K562 (cell line): ENCODE results near the gene TRIP6. TPM values are rescaled to one million over a fixed set of nuclear protein-coding genes. Genes with fewer than 3 reads are reported as not detected.

Source experiments
- ATF4 ChIP-seq: fragments of 450-650 bp; formaldehyde crosslinking; IDR thresholded peaks from 2 replicates; pipeline ENCODE4 v1.4.0; 2022; ENCODE audit warnings: mild to moderate bottlenecking, moderate library complexity
- BRCA1 ChIP-seq, 2 experiments: fragments of 450-650 bp in 1 of 2; sonication (generic) in 1 of 2; formaldehyde crosslinking in 1 of 2; IDR thresholded peaks; 2 replicates each; pipeline versions ENCODE4 v1.5.0 to v1.6.1; 2017 to 2020; ENCODE audit warnings: mild to moderate bottlenecking in 1 of 2, missing genetic modification reagents in 1 of 2
- DMBX1 ChIP-seq: fragments of 250-450 bp; sonication (Bioruptor Pico); IDR thresholded peaks from 2 replicates; pipeline ENCODE4 v1.8.0; 2022; ENCODE audit warnings: inconsistent platforms, mild to moderate bottlenecking, moderate library complexity, borderline replicate concordance
- ETV6 ChIP-seq, 3 experiments: fragments of 150-350 bp in 1 of 3; sonication (generic) in 1 of 3; formaldehyde crosslinking in 1 of 3; IDR thresholded peaks; 2 replicates each; pipeline versions ENCODE4 v1.6.1 to v1.8.0; 2014 to 2022; ENCODE audit warnings: borderline replicate concordance in 2 of 3, low read depth in 2 of 3, antibody characterized with exemption in 1 of 3, low read length in 1 of 3, mild to moderate bottlenecking in 1 of 3, missing genetic modification reagents in 1 of 3
- GTF3C2 ChIP-seq: IDR thresholded peaks from 3 replicates; pipeline ENCODE4 v1.6.1; 2011; ENCODE audit warnings: borderline replicate concordance, mild to moderate bottlenecking, moderate library complexity; ENCODE audit not compliant: insufficient read length; ENCODE audit errors: extremely low read depth
- MYC ChIP-seq, 2 experiments: fragments of 250-450 bp in 1 of 2; sonication (Bioruptor Pico) in 1 of 2; IDR thresholded peaks; 2 replicates each; pipeline versions ENCODE4 v1.5.1 to v1.6.1; 2012 to 2021; ENCODE audit warnings: low read depth in 2 of 2, borderline replicate concordance in 1 of 2, improper control_type of control experiment in 1 of 2, low read length in 1 of 2, mild to moderate bottlenecking in 1 of 2, moderate library complexity in 1 of 2
- NR3C1 ChIP-seq: sonication (generic); formaldehyde crosslinking; IDR thresholded peaks from 2 replicates; pipeline ENCODE4 v1.8.1; 2022; ENCODE audit warnings: missing genetic modification reagents
- RAD51 ChIP-seq: fragments of 450-650 bp; IDR thresholded peaks from 2 replicates; pipeline ENCODE4 v1.7.1; 2016; ENCODE audit warnings: low read depth, mild to moderate bottlenecking, borderline replicate concordance
- RB1 ChIP-seq: fragments of 450-650 bp; IDR thresholded peaks from 2 replicates; pipeline ENCODE4 v1.6.1; 2017; ENCODE audit warnings: low read depth, mild to moderate bottlenecking
- UBTF ChIP-seq, 2 experiments: IDR thresholded peaks; 2 replicates each; pipeline ENCODE4 v1.6.1; 2012; ENCODE audit warnings: improper control_type of control experiment in 2 of 2, low read depth in 2 of 2, low read length in 2 of 2, borderline replicate concordance in 1 of 2
- USF1 ChIP-seq: sonication (generic); formaldehyde crosslinking; IDR thresholded peaks from 2 replicates; pipeline ENCODE4 v1.9.0; 2022; ENCODE audit warnings: mild to moderate bottlenecking, missing genetic modification reagents
- ZBTB1 ChIP-seq: sonication (generic); formaldehyde crosslinking; IDR thresholded peaks from 2 replicates; pipeline ENCODE4 v1.8.1; 2023; ENCODE audit warnings: missing genetic modification reagents, low read depth, mild to moderate bottlenecking, borderline replicate concordance
- ZBTB26 ChIP-seq: fragments of 450-650 bp; formaldehyde crosslinking; IDR thresholded peaks from 2 replicates; pipeline ENCODE4 v1.4.0; 2022; ENCODE audit warnings: missing genetic modification characterization
- ZNF316 ChIP-seq: fragments of 450-650 bp; IDR thresholded peaks from 2 replicates; pipeline ENCODE4 v1.6.1; 2016
- polyA plus RNA-seq, 8 experiments: library from polyadenylated mRNA; depleted of rRNA in 4 of 8; stranded (reverse) in 5 of 8; unstranded in 3 of 8; fragments of >200 nt; fragmentation: Nextera tagmentation in 2 of 8; fragmentation: Illumina TruSeq in 1 of 8; extraction: Ambion mirVana in 2 of 8; extraction: Trizol in 1 of 8; gene quantifications; 2 replicates each; pipeline versions ENCODE4 v1.2.1 to v1.2.3, GENCODE V29; 2011 to 2014; ENCODE audit warnings: inconsistent platforms in 1 of 8, missing spikeins in 1 of 8
- total RNA-seq, 7 experiments: library from RNA; depleted of rRNA in 6 of 7; stranded (reverse); fragments of >200 nt in 6 of 7; fragmentation: Illumina TruSeq in 2 of 7; extraction: Trizol in 2 of 7; gene quantifications; 2 replicates each; pipeline versions ENCODE4 v1.2.1 to v1.2.3, GENCODE V29; 2011 to 2021; ENCODE audit warnings: low replicate concordance in 1 of 7

Gene TRIP6
- total and polyA plus RNA-seq, 9 of the 15 experiments (the other 6 are each of a cell fraction or from before 2014, with no cell fraction given), result 5.9 to 141 (median 54.0) TPM

- peak; percentile 70 for TF ChIP-seq USF1 (CRISPR knock-in tag)
- TF ChIP-seq ZBTB26 (CRISPR knock-in tag), result 0 out of 2 replicates have a peak, but pooled peaks have one; percentile 38
- no peak for TF ChIP-seq ETV6 (IDR thresholded peaks at IDR 0.05; ENCODE audit: borderline replicate concordance in 1 of 2, low read depth in 2 of 2, low read length in 1 of 2)
- TF ChIP-seq ETV6 (CRISPR knock-in tag; IDR thresholded peaks at IDR 0.05; ENCODE audit: borderline replicate concordance), result 0 out of 2 replicates have a peak, but pooled peaks have one; percentile 29
- peak; percentile 58; the same call in 1 of the 2 replicates for TF ChIP-seq NR3C1 (CRISPR knock-in tag)
- TF ChIP-seq MYC (IDR thresholded peaks at IDR 0.05; ENCODE audit: low read depth, low read length), result peak; percentile 96
- peak; percentile 93; the same call in 1 of the 2 replicates for TF ChIP-seq MYC (CRISPR knock-in tag; IDR thresholded peaks at IDR 0.05; ENCODE audit: borderline replicate concordance, low read depth)
- peak in 1 of 2 experiments; percentile 84; a peak in 3 of 4 replicates for TF ChIP-seq UBTF (IDR thresholded peaks at IDR 0.05; ENCODE audit: borderline replicate concordance in 1 of 2, low read depth in 2 of 2, low read length in 2 of 2)
- peak; percentile 80 for TF ChIP-seq RB1
- TF ChIP-seq ZBTB1 (CRISPR knock-in tag), result peak; percentile 96
- TF ChIP-seq ZNF316, result 0 out of 2 replicates have a peak, but pooled peaks have one; percentile 16
- peak; percentile 77; the same call in 1 of the 2 replicates for TF ChIP-seq DMBX1 (CRISPR knock-in tag)
- peak; percentile 14; the same call in 1 of the 2 replicates for TF ChIP-seq RAD51
- TF ChIP-seq GTF3C2, result no peak
- no peak for TF ChIP-seq BRCA1 (IDR thresholded peaks at IDR 0.05)
- peak; percentile 83 for TF ChIP-seq BRCA1 (CRISPR knock-in tag; IDR thresholded peaks at IDR 0.05)
- TF ChIP-seq ATF4 (CRISPR knock-in tag), result no peak
Observed at GRCh38 chr7:100888988-100889750, 22.0 kb downstream of the TRIP6 start, which contains the start of gene UFSP1 (continued).
